PC-9 (cell line): Measurements from ENCODE around the gene TMEM252. TPM values are rescaled to one million over a fixed set of nuclear protein-coding genes. Genes with fewer than 3 reads are reported as not detected.

Source experiments
- BruUV-seq: library from RNA; stranded (reverse); fragments of 400-500 nt; replicated peaks from 2 replicates; lab custom pipeline; 2021; lab: Mats Ljungman, UMichigan
- CTCF ChIA-PET: fragments of 300-600 bp; sonication (Branson Sonifier 250); formaldehyde crosslinking; loops from one replicate; lab custom pipeline; 2022; ENCODE audit warnings: antibody characterized with exemption; lab: Charles Lee
- POLR2A ChIA-PET: fragments of 300-600 bp; sonication (Branson Sonifier 250); formaldehyde crosslinking; loops from one replicate; lab custom pipeline; 2022; ENCODE audit warnings: antibody characterized with exemption; ENCODE audit not compliant: unreplicated experiment; lab: Charles Lee
- DNase-seq, 2 experiments: peaks; one replicate each; pipeline versions ENCODE4 v3.0.0 to v3.0.0-alpha.2; 2015 to 2022; ENCODE audit warnings: mixed read lengths in 1 of 2
- H2AFZ ChIP-seq: fragments of 200-600 bp; sonication (generic); 2 replicates; pipeline ENCODE4 v1.8.1; 2017; ENCODE audit warnings: antibody characterized with exemption
- H3F3A ChIP-seq: fragments of 200-600 bp; sonication (generic); 2 replicates; pipeline ENCODE4 v1.8.1; 2017; ENCODE audit warnings: antibody characterized with exemption, mild to moderate bottlenecking, low read depth; ENCODE audit not compliant: insufficient read depth
- H3K27ac ChIP-seq: fragments of 200-600 bp; sonication (generic); 2 replicates; pipeline ENCODE4 v1.6.1; 2016; ENCODE audit warnings: mixed run types
- H3K27me3 ChIP-seq: fragments of 200-600 bp; sonication (generic); 2 replicates; pipeline ENCODE4 v1.6.1; 2016; ENCODE audit warnings: low read depth, mixed run types; ENCODE audit not compliant: insufficient read depth
- H3K36me3 ChIP-seq: fragments of 200-600 bp; sonication (generic); 2 replicates; pipeline ENCODE4 v1.6.1; 2016; ENCODE audit warnings: low read depth, mixed run types
- H3K4me1 ChIP-seq: fragments of 200-600 bp; sonication (generic); replicated peaks from 2 replicates; pipeline ENCODE4 v1.6.1; 2016; ENCODE audit warnings: mixed run types; ENCODE audit not compliant: insufficient read depth
- H3K4me2 ChIP-seq: fragments of 200-600 bp; sonication (generic); 2 replicates; pipeline ENCODE4 v1.6.1; 2017; ENCODE audit warnings: mixed run types
- H3K4me3 ChIP-seq: fragments of 200-600 bp; sonication (generic); 2 replicates; pipeline ENCODE4 v1.6.1; 2016; ENCODE audit warnings: mixed run types
- H3K79me2 ChIP-seq: fragments of 200-600 bp; sonication (generic); 2 replicates; pipeline ENCODE4 v1.6.1; 2017; ENCODE audit warnings: low read depth, mixed run types
- H3K9me2 ChIP-seq: fragments of 200-600 bp; sonication (generic); 2 replicates; pipeline ENCODE4 v1.8.1; 2017; ENCODE audit warnings: mild to moderate bottlenecking; ENCODE audit not compliant: insufficient read depth
- H3K9me3 ChIP-seq: fragments of 200-600 bp; sonication (generic); 2 replicates; pipeline ENCODE4 v1.8.1; 2016; ENCODE audit warnings: low read depth; ENCODE audit not compliant: insufficient read depth
- H4K20me1 ChIP-seq: fragments of 200-600 bp; sonication (generic); 2 replicates; pipeline ENCODE4 v1.8.1; 2017; ENCODE audit not compliant: insufficient read depth
- CTCF ChIP-seq: fragments of 200-600 bp; sonication (generic); conservative IDR thresholded peaks from 2 replicates; pipeline ENCODE4 v1.6.1; 2017; ENCODE audit warnings: mixed run types, antibody characterized with exemption, mild to moderate bottlenecking, moderate library complexity
- EZH2 ChIP-seq: fragments of 200-600 bp; sonication (generic); IDR thresholded peaks from 2 replicates; pipeline ENCODE4 v1.8.0; 2017; ENCODE audit warnings: antibody characterized with exemption, low read depth
- intact Hi-C: fragments of 100-400 bp; cut with micrococcal nuclease; formaldehyde crosslinking; loops from one replicate; pipeline ENCODE4 v1.10.0; 2022; ENCODE audit not compliant: unreplicated experiment
- total RNA-seq: library from RNA; stranded (reverse); gene quantifications from 2 replicates; pipeline ENCODE4 v1.2.3, GENCODE V29; 2021

The TMEM252 gene
- total RNA-seq, 1 experiment from 2014 or later, result not detected

GRCh38 chr9:68492806-68493205 lies 47.9 kb downstream of the TMEM252 start:
- Histone ChIP-seq H2AFZ (no peak overlapping the region), H3K27me3 (peaks cover 37% of the 10 kb centered on the region), H4K20me1 (no peaks in the 10 kb centered on the region), H3K36me3 (no peaks in the 10 kb centered on the region), H3K9me2 (no peaks in the 10 kb centered on the region), H3K4me3 (no peak overlapping the region), H3K27ac (no peak overlapping the region), H3K9me3 (no peaks in the 10 kb centered on the region), H3K79me2 (no peaks in the 10 kb centered on the region), H3K4me2 (no peak overlapping the region), H3F3A (no peaks in the 10 kb centered on the region), H3K4me1 (no peaks in the 10 kb centered on the region)
- no TSS peak for BruUV-seq
- intact Hi-C loops, result no loop called here
- DNase-seq, result no peak
- ChIA-PET CTCF (no interaction called here), POLR2A (no interaction called here)
- TF ChIP-seq CTCF (no peak), EZH2 (no peak)

- H3K27ac ChIP-seq, result no peak overlapping the region
- no peak overlapping the region for H2AFZ ChIP-seq
- no peak overlapping the region for H3K4me2 ChIP-seq
- intact Hi-C loops, result no loop called here
- no peaks in the 10 kb centered on the region for H3K36me3 ChIP-seq
- ChIA-PET POLR2A (no interaction called here), CTCF (no interaction called here)
- no peak overlapping the region for H3K4me3 ChIP-seq
- H3K9me2 ChIP-seq, result no peaks in the 10 kb centered on the region
- peaks cover 37% of the 10 kb centered on the region for H3K27me3 ChIP-seq
- H3F3A ChIP-seq, result no peaks in the 10 kb centered on the region
- H3K4me1 ChIP-seq, result no peaks in the 10 kb centered on the region
- H4K20me1 ChIP-seq, result no peaks in the 10 kb centered on the region
- no peaks in the 10 kb centered on the region for H3K79me2 ChIP-seq
- BruUV-seq, result no TSS peak
- no peak for TF ChIP-seq CTCF
- TF ChIP-seq EZH2, result no peak
- no peaks in the 10 kb centered on the region for H3K9me3 ChIP-seq
- no peak for DNase-seq
Observed at GRCh38 chr9:68489646-68490045, 51.0 kb downstream of the TMEM252 start.

- TF ChIP-seq EZH2, result no peak
- no peak for TF ChIP-seq CTCF
- ChIA-PET CTCF (no interaction called here), POLR2A (no interaction called here)
- no peaks in the 10 kb centered on the region for H3K9me2 ChIP-seq
- no peak overlapping the region for H2AFZ ChIP-seq
- no peak overlapping the region for H3K27ac ChIP-seq
- no peaks in the 10 kb centered on the region for H3F3A ChIP-seq
- no peak overlapping the region for H3K4me3 ChIP-seq
- peaks cover 34% of the 10 kb centered on the region for H3K27me3 ChIP-seq
- no peaks in the 10 kb centered on the region for H3K79me2 ChIP-seq
- no peaks in the 10 kb centered on the region for H3K4me1 ChIP-seq
- intact Hi-C loops, result no loop called here
- no TSS peak for BruUV-seq
- DNase-seq, result no peak
- H3K36me3 ChIP-seq, result no peaks in the 10 kb centered on the region
- H4K20me1 ChIP-seq, result no peaks in the 10 kb centered on the region
- H3K4me2 ChIP-seq, result no peak overlapping the region
- H3K9me3 ChIP-seq, result no peaks in the 10 kb centered on the region
Observed at GRCh38 chr9:68488126-68488525, 52.6 kb downstream of the TMEM252 start.

Other genes starting within 250 kb of the TMEM252 start
- gene FOXD4L3, start 238.0 kb downstream of the TMEM252 start, total RNA-seq, result not detected in 2 replicates
- not detected in 2 replicates for gene PGM5, start 184.3 kb downstream of the TMEM252 start, total RNA-seq
- not detected in 2 replicates for gene PIP5K1B, start 164.4 kb upstream of the TMEM252 start, total RNA-seq